ENCODE data around the gene EGR2.

DNA sequence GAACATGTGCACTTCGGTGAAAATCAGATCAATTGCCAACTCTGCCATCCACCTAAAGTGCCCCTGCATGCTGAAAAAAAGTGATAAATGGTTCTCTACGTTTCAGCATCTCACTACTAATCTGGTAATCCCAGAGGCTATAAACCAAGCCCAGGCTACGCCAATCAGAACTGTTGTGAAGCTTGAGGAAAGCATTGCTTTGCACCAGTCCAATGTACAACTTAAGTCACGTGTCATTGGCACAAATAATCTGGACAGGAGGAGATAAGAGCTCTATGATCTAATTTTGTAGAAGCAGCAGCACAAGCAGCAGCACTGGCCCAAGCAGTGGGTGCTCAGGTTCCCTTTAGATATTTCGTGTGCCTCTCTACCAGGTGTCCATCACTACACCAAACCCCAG lies 4.4 kb upstream of the EGR2 start:
- TF ChIP-seq, protein P1, sequence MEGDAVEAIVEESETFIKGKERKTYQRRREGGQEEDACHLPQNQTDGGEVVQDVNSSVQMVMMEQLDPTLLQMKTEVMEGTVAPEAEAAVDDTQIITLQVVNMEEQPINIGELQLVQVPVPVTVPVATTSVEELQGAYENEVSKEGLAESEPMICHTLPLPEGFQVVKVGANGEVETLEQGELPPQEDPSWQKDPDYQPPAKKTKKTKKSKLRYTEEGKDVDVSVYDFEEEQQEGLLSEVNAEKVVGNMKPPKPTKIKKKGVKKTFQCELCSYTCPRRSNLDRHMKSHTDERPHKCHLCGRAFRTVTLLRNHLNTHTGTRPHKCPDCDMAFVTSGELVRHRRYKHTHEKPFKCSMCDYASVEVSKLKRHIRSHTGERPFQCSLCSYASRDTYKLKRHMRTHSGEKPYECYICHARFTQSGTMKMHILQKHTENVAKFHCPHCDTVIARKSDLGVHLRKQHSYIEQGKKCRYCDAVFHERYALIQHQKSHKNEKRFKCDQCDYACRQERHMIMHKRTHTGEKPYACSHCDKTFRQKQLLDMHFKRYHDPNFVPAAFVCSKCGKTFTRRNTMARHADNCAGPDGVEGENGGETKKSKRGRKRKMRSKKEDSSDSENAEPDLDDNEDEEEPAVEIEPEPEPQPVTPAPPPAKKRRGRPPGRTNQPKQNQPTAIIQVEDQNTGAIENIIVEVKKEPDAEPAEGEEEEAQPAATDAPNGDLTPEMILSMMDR (IDR thresholded peaks at IDR 0.05), result no peak
- TF ChIP-seq POLR2A (IDR thresholded peaks at IDR 0.05), result no peak

Measured in adrenal gland (tissue), 5 donors.